ENCODE measurements around the gene ACOT13. TPM values are rescaled to one million over a fixed set of nuclear protein-coding genes. Genes with fewer than 3 reads are reported as not detected.
"Not testable (repeated sequence)": the region's sequence is repeated elsewhere in the genome, so short reads cannot be mapped to it uniquely, and the experiment has no call there.

ACOT13 gene
- total RNA-seq, 2 donors from 2014 or later: 8.8 to 15.9 TPM

DNA sequence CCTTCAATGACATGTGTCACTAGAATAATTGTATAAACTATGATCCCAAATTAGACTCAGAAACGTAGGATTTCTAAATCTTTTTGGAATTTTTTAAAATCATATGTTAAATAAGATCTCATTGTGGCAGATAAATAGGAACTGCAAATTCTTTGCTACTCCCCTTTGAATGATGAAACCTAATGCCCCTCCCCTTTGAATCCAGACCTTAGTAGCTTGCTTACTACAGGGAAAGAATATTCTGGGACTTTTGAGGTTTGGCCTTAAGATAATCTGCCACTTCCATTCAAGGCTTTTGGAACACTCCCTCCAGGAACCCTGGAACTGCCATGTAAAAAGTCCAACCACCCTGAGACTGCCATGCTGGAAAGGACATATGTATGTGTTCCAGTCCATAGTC lies 7.3 kb upstream of the ACOT13 start:
- DNase-seq (ENCODE audit: low spot score): no peak
- no peaks in the 10 kb centered on the region for H3K36me3 ChIP-seq
- TF ChIP-seq POLR2A (IDR thresholded peaks at IDR 0.05): no peak
- no peak for TF ChIP-seq POLR2AphosphoS5 (IDR thresholded peaks at IDR 0.05)
- TF ChIP-seq, protein P1, sequence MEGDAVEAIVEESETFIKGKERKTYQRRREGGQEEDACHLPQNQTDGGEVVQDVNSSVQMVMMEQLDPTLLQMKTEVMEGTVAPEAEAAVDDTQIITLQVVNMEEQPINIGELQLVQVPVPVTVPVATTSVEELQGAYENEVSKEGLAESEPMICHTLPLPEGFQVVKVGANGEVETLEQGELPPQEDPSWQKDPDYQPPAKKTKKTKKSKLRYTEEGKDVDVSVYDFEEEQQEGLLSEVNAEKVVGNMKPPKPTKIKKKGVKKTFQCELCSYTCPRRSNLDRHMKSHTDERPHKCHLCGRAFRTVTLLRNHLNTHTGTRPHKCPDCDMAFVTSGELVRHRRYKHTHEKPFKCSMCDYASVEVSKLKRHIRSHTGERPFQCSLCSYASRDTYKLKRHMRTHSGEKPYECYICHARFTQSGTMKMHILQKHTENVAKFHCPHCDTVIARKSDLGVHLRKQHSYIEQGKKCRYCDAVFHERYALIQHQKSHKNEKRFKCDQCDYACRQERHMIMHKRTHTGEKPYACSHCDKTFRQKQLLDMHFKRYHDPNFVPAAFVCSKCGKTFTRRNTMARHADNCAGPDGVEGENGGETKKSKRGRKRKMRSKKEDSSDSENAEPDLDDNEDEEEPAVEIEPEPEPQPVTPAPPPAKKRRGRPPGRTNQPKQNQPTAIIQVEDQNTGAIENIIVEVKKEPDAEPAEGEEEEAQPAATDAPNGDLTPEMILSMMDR (IDR thresholded peaks at IDR 0.05): no peak
- H3K27me3 ChIP-seq (replicated peaks; ENCODE audit: insufficient read depth): no peaks in the 10 kb centered on the region
- no peaks in the 10 kb centered on the region for H3K9me3 ChIP-seq
- intact Hi-C loops (cut with DNase I): no loop called here
- peaks cover 14% of the 10 kb centered on the region for H3K4me1 ChIP-seq (replicated peaks)
- 71% methylated on average over 1 of the region's 1 CpG for WGBS
- H3K4me3 ChIP-seq: no peak overlapping the region
- no peak overlapping the region for H3K27ac ChIP-seq

GRCh38 chr6:24660105-24660504 lies 6.8 kb upstream of the ACOT13 start:
- no peaks in the 10 kb centered on the region for H3K27me3 ChIP-seq (replicated peaks; ENCODE audit: insufficient read depth)
- no peaks in the 10 kb centered on the region for H3K9me3 ChIP-seq
- H3K4me1 ChIP-seq (replicated peaks): peaks cover 14% of the 10 kb centered on the region
- intact Hi-C loops (cut with DNase I): no loop called here
- H3K4me3 ChIP-seq: no peak overlapping the region
- H3K36me3 ChIP-seq: no peaks in the 10 kb centered on the region
- H3K27ac ChIP-seq: no peak overlapping the region
- 77% methylated on average over 2 of the region's 2 CpGs for WGBS
- DNase-seq (ENCODE audit: low spot score): no peak
- TF ChIP-seq POLR2AphosphoS5 (IDR thresholded peaks at IDR 0.05): no peak
- TF ChIP-seq, protein P1 (IDR thresholded peaks at IDR 0.05): no peak
- TF ChIP-seq POLR2A (IDR thresholded peaks at IDR 0.05): no peak

- intact Hi-C loops (cut with DNase I); H3K9me3 ChIP-seq; H3K4me3 ChIP-seq; H3K27me3 ChIP-seq (replicated peaks; ENCODE audit: insufficient read depth); H3K36me3 ChIP-seq: not testable (repeated sequence)
- TF ChIP-seq POLR2AphosphoS5 (IDR thresholded peaks at IDR 0.05): peak; percentile 36
- H3K4me1 ChIP-seq (replicated peaks): peaks cover 14% of the 10 kb centered on the region
- peak overlapping the region; percentile 67 to 93 for H3K27ac ChIP-seq
- DNase-seq (ENCODE audit: low spot score): peak; percentile 53
- WGBS: 31% methylated on average over 5 of the region's 5 CpGs
These were observed 5.1 kb upstream of the ACOT13 start for GRCh38 chr6:24661759-24662158.

- Histone ChIP-seq H3K27ac (peak overlapping the region; percentile 67 to 93), H3K4me3 (no peak overlapping the region), H3K36me3 (no peaks in the 10 kb centered on the region), H3K4me1 (replicated peaks) (peaks cover 14% of the 10 kb centered on the region), H3K27me3 (replicated peaks; ENCODE audit: insufficient read depth) (no peaks in the 10 kb centered on the region), H3K9me3 (no peaks in the 10 kb centered on the region)
- peak; percentile 34 for DNase-seq (ENCODE audit: low spot score)
- TF ChIP-seq POLR2AphosphoS5 (IDR thresholded peaks at IDR 0.05) (no peak), POLR2A (IDR thresholded peaks at IDR 0.05) (no peak)
- TF ChIP-seq, protein P1 (IDR thresholded peaks at IDR 0.05): no peak
- 47% methylated on average over 10 of the region's 10 CpGs for WGBS
- intact Hi-C loops (cut with DNase I): no loop called here
These were observed 4.6 kb upstream of the ACOT13 start for GRCh38 chr6:24662236-24662635.

- Histone ChIP-seq H3K9me3 (no peaks in the 10 kb centered on the region), H3K27me3 (replicated peaks; ENCODE audit: insufficient read depth) (no peaks in the 10 kb centered on the region), H3K27ac (peak overlapping the region; percentile 67 to 93), H3K36me3 (no peaks in the 10 kb centered on the region), H3K4me3 (no peak overlapping the region), H3K4me1 (replicated peaks) (peaks cover 14% of the 10 kb centered on the region)
- TF ChIP-seq, protein P1 (IDR thresholded peaks at IDR 0.05): no peak
- TF ChIP-seq POLR2AphosphoS5 (IDR thresholded peaks at IDR 0.05) (no peak), POLR2A (IDR thresholded peaks at IDR 0.05) (no peak)
- intact Hi-C loops (cut with DNase I): no loop called here
- 90% methylated on average over 1 of the region's 1 CpG for WGBS
- DNase-seq (ENCODE audit: low spot score): no peak
These were observed 3.7 kb upstream of the ACOT13 start for GRCh38 chr6:24663189-24663588.
